H1 (cell line): ENCODE data around the gene SFRP2. TPM values are rescaled to one million over a fixed set of nuclear protein-coding genes. Genes with fewer than 3 reads are reported as not detected.

ENCODE experiments used
- SP4 ChIP-seq: IDR thresholded peaks from 2 replicates; pipeline ENCODE4 v1.6.1; 2012; ENCODE audit warnings: low read length, inconsistent platforms
- polyA plus RNA-seq, 7 experiments: library from polyadenylated mRNA; depleted of rRNA in 3 of 7; stranded (reverse) in 5 of 7; unstranded in 2 of 7; fragments of >200 nt in 5 of 7; fragments of 200-250 nt in 2 of 7; gene quantifications; 1 replicate in 5 of 7; 2 replicates in 1 of 7; 4 replicates in 1 of 7; pipeline versions ENCODE4 v1.2.1 to v1.2.3, GENCODE V29; 2011 to 2013; ENCODE audit warnings: missing spikeins in 2 of 7, mixed read lengths in 2 of 7
- total RNA-seq: library from RNA; stranded (reverse); fragmentation: NEBNext Ultra II Directional; extraction: Animal tissue kit (Norgen Biotek cat#: 25700); gene quantifications from 2 replicates; pipeline ENCODE4 v1.2.1, GENCODE V29; 2021

Gene SFRP2
- total and polyA plus RNA-seq, 2 of the 8 experiments (the other 6 are each of a cell fraction or from before 2014, with no cell fraction given) = 108 to 342 TPM

GRCh38 chr4:153823483-153823882 is 34.6 kb upstream of the SFRP2 start (continued):
- no peak for TF ChIP-seq SP4
